Activated CD8-positive, alpha-beta T cell treated with anti-CD3 and anti-CD28 coated beads for 36 hours (primary cell): Measurements from ENCODE around the gene BCAS4. TPM values are rescaled to one million over a fixed set of nuclear protein-coding genes. Genes with fewer than 3 reads are reported as not detected.

Experiments used
- ATAC-seq: fragments of 200-7000 bp; cut with Tn5 transposase; one replicate; pipeline ENCODE4 v1.10.0; 2021; ENCODE audit warnings: mild to moderate bottlenecking, moderate library complexity
- CTCF ChIA-PET: fragments of 350-600 bp; sonication (Branson Sonifier 250); formaldehyde crosslinking; loops from one replicate; lab custom pipeline; 2021; ENCODE audit warnings: antibody characterized with exemption; lab: Charles Lee
- POLR2A ChIA-PET: fragments of 350-600 bp; sonication (Branson Sonifier 250); formaldehyde crosslinking; loops from one replicate; lab custom pipeline; 2021; ENCODE audit warnings: antibody characterized with exemption; lab: Charles Lee
- DNase-seq: peaks from one replicate; pipeline ENCODE4 v3.0.0-alpha.2; 2020
- H3K27ac Mint-ChIP-seq: one replicate; pipeline ENCODE4 v1.8.0; 2021; ENCODE audit warnings: mild to moderate bottlenecking, mixed read lengths
- H3K27me3 Mint-ChIP-seq: one replicate; pipeline ENCODE4 v1.8.0; 2021; ENCODE audit warnings: mixed read lengths
- H3K36me3 Mint-ChIP-seq: one replicate; pipeline ENCODE4 v1.8.0; 2021; ENCODE audit warnings: low read depth, mixed read lengths
- H3K4me1 Mint-ChIP-seq: one replicate; pipeline ENCODE4 v1.8.0; 2021; ENCODE audit warnings: low read depth, mixed read lengths
- H3K4me3 Mint-ChIP-seq: one replicate; pipeline ENCODE4 v1.8.0; 2021; ENCODE audit warnings: mild to moderate bottlenecking, moderate library complexity, mixed read lengths
- H3K9me3 Mint-ChIP-seq: one replicate; pipeline ENCODE4 v1.8.0; 2021; ENCODE audit warnings: mixed read lengths
- CTCF ChIP-seq: fragments of 200-600 bp; IDR thresholded peaks from one replicate; pipeline ENCODE4 v1.8.0; 2022; ENCODE audit warnings: antibody characterized with exemption, mild to moderate bottlenecking
- intact Hi-C: fragments of 100-400 bp; cut with micrococcal nuclease; formaldehyde crosslinking; loops from one replicate; pipeline ENCODE4 v1.10.0; 2022
- total RNA-seq, 2 experiments: library from RNA; stranded (reverse); gene quantifications; one replicate each; pipeline ENCODE4 v1.2.3, GENCODE V29; 2021

Gene BCAS4
- total RNA-seq, 2 experiments from 2014 or later = 27.3 to 31.7 TPM

GRCh38 chr20:50916257-50916656, 121.4 kb downstream of the BCAS4 start:
- ATAC-seq = no peak
- Mint-ChIP-seq H3K9me3 (no peaks in the 10 kb centered on the region), H3K4me1 (peaks cover 82% of the 10 kb centered on the region), H3K4me3 (no peak overlapping the region), H3K27me3 (no peaks in the 10 kb centered on the region), H3K36me3 (peaks cover 33% of the 10 kb centered on the region), H3K27ac (peak overlapping the region; percentile 66)
- intact Hi-C loops = no loop called here
- no peak for DNase-seq
- ChIA-PET POLR2A (interaction anchor here (1.0 to 4.2 kb wide), 5 partner anchors 8 to 122 kb away, joined by 3 to 30 read pairs (median 7); partner anchors contain the start of genes ADNP, BCAS4, DPM1 and MOCS3), CTCF (interaction anchor here (0.7 to 5.7 kb wide), 4 partner anchors 10 to 122 kb away, joined by 3 to 55 read pairs (median 6); partner anchors contain the start of genes ADNP and BCAS4)
- no peak for TF ChIP-seq CTCF

GRCh38 chr20:50916934-50917333, 122.1 kb downstream of the BCAS4 start:
- Mint-ChIP-seq H3K4me3 (no peak overlapping the region), H3K27ac (peak overlapping the region; percentile 31), H3K27me3 (no peaks in the 10 kb centered on the region), H3K4me1 (peaks cover 82% of the 10 kb centered on the region), H3K36me3 (peaks cover 26% of the 10 kb centered on the region), H3K9me3 (no peaks in the 10 kb centered on the region)
- CTCF ChIA-PET = interaction anchor here (0.7 to 5.7 kb wide), 4 partner anchors 9 to 122 kb away, joined by 3 to 55 read pairs (median 6); partner anchors contain the start of genes ADNP and BCAS4
- no peak for TF ChIP-seq CTCF
- ATAC-seq (no peak), DNase-seq (no peak)
- POLR2A ChIA-PET = interaction anchor here (1.0 to 4.2 kb wide), 5 partner anchors 8 to 123 kb away, joined by 3 to 30 read pairs (median 7); partner anchors contain the start of genes ADNP, BCAS4, DPM1 and MOCS3
- intact Hi-C loops = no loop called here

- no peak for ATAC-seq
- H3K4me3 Mint-ChIP-seq = no peak overlapping the region
- H3K36me3 Mint-ChIP-seq = peaks cover 25% of the 10 kb centered on the region
- peaks cover 84% of the 10 kb centered on the region for H3K4me1 Mint-ChIP-seq
- intact Hi-C loops = no loop called here
- H3K27ac Mint-ChIP-seq = peak overlapping the region; percentile 26
- no peaks in the 10 kb centered on the region for H3K27me3 Mint-ChIP-seq
- ChIA-PET CTCF (interaction anchor here (1.0 to 3.7 kb wide), 2 partner anchors 10 to 124 kb away, joined by 4 to 39 read pairs; partner anchors contain the start of gene BCAS4), POLR2A (interaction anchor here (4.8 kb wide), 1 partner anchor 12 kb away, joined by 31 read pairs; the partner anchor contains the start of gene ADNP)
- no peak for DNase-seq
- no peaks in the 10 kb centered on the region for H3K9me3 Mint-ChIP-seq
- TF ChIP-seq CTCF = no peak
These were observed 123.5 kb downstream of the BCAS4 start for GRCh38 chr20:50918403-50918802.

GRCh38 chr20:50919567-50919966, 124.7 kb downstream of the BCAS4 start:
- CTCF ChIA-PET = interaction anchor here (1.2 to 3.7 kb wide), 4 partner anchors 9 to 129 kb away, joined by 3 to 39 read pairs (median 6); partner anchors contain the start of gene BCAS4
- no peak overlapping the region for H3K27ac Mint-ChIP-seq
- H3K36me3 Mint-ChIP-seq = peaks cover 25% of the 10 kb centered on the region
- POLR2A ChIA-PET = interaction anchor here (1.0 to 4.8 kb wide), 3 partner anchors 11 to 125 kb away, joined by 6 to 31 read pairs (median 6); partner anchors contain the start of genes ADNP, BCAS4, DPM1 and MOCS3
- no peaks in the 10 kb centered on the region for H3K27me3 Mint-ChIP-seq
- H3K9me3 Mint-ChIP-seq = no peaks in the 10 kb centered on the region
- ATAC-seq (no peak), DNase-seq (no peak)
- intact Hi-C loops = no loop called here
- no peak for TF ChIP-seq CTCF
- H3K4me1 Mint-ChIP-seq = peaks cover 82% of the 10 kb centered on the region
- no peak overlapping the region for H3K4me3 Mint-ChIP-seq

- POLR2A ChIA-PET = interaction anchor here (0.6 to 4.8 kb wide), 4 partner anchors 10 to 173 kb away, joined by 3 to 31 read pairs (median 3); partner anchors contain the start of gene ADNP
- ATAC-seq = peak; percentile 63
- H3K27ac Mint-ChIP-seq = no peak overlapping the region
These were observed 126.1 kb downstream of the BCAS4 start for GRCh38 chr20:50920997-50921396.

More at GRCh38 chr20:50920997-50921396, 126.1 kb downstream of the BCAS4 start:
- CTCF ChIA-PET = interaction anchor here (3.7 to 17.7 kb wide), 2 partner anchors 8 to 127 kb away, joined by 39 to 253 read pairs; partner anchors contain the start of gene BCAS4
- no peak for DNase-seq
- Mint-ChIP-seq H3K4me1 (peaks cover 84% of the 10 kb centered on the region), H3K27me3 (no peaks in the 10 kb centered on the region), H3K4me3 (no peak overlapping the region), H3K9me3 (no peaks in the 10 kb centered on the region), H3K36me3 (peaks cover 38% of the 10 kb centered on the region)
- no peak for TF ChIP-seq CTCF
- intact Hi-C loops = no loop called here
